ENCODE data around the gene KIF26B. TPM values are rescaled to one million over a fixed set of nuclear protein-coding genes. Genes with fewer than 3 reads are reported as not detected.

Gene KIF26B
- total RNA-seq, 1 experiment from 2014 or later, result 1.6 TPM

- H3K4me1 Mint-ChIP-seq (ENCODE audit: insufficient read depth, unreplicated experiment), result no peaks in the 10 kb centered on the region
- H3K9me3 Mint-ChIP-seq (ENCODE audit: unreplicated experiment), result no peaks in the 10 kb centered on the region
- no peak overlapping the region for H3K4me3 Mint-ChIP-seq (ENCODE audit: unreplicated experiment)
- no peak for TF ChIP-seq CTCF (IDR thresholded peaks at IDR 0.05; ENCODE audit: unreplicated experiment)
- ChIA-PET CTCF (interaction anchor here (0.6 to 0.9 kb wide), 4 partner anchors 22 to 1159 kb away, joined by 3 to 4 read pairs (median 3); no protein-coding TSS in a partner anchor), POLR2A (interaction anchor here (0.6 kb wide), 1 partner anchor 1165 kb away, joined by 4 read pairs; no protein-coding TSS in a partner anchor)
- H3K27me3 Mint-ChIP-seq (ENCODE audit: insufficient read depth, unreplicated experiment), result no peaks in the 10 kb centered on the region
- H3K27ac Mint-ChIP-seq (ENCODE audit: low read depth, unreplicated experiment), result no peak overlapping the region
- BruUV-seq (replicated peaks), result no TSS peak
- no peak for DNase-seq (ENCODE audit: unreplicated experiment)
- intact Hi-C loops (cut with micrococcal nuclease), result no loop called here
- no peaks in the 10 kb centered on the region for H3K36me3 Mint-ChIP-seq (ENCODE audit: insufficient read depth, unreplicated experiment)
Observed at GRCh38 chr1:245310571-245311531, 156.1 kb downstream of the KIF26B start.

- H3K27ac Mint-ChIP-seq (ENCODE audit: low read depth, unreplicated experiment), result no peak overlapping the region
- no peaks in the 10 kb centered on the region for H3K4me1 Mint-ChIP-seq (ENCODE audit: insufficient read depth, unreplicated experiment)
- no peaks in the 10 kb centered on the region for H3K9me3 Mint-ChIP-seq (ENCODE audit: unreplicated experiment)
- no peak for TF ChIP-seq CTCF (IDR thresholded peaks at IDR 0.05; ENCODE audit: unreplicated experiment)
- H3K36me3 Mint-ChIP-seq (ENCODE audit: insufficient read depth, unreplicated experiment), result no peaks in the 10 kb centered on the region
- peaks cover 2% of the 10 kb centered on the region for H3K27me3 Mint-ChIP-seq (ENCODE audit: insufficient read depth, unreplicated experiment)
- CTCF ChIA-PET, result interaction anchor here (0.5 to 1.0 kb wide), 7 partner anchors 10 to 1158 kb away, joined by 3 to 7 read pairs (median 3); no protein-coding TSS in a partner anchor
- POLR2A ChIA-PET, result interaction anchor here (0.6 kb wide), 1 partner anchor 74 kb away, joined by 3 read pairs; no protein-coding TSS in a partner anchor
- H3K4me3 Mint-ChIP-seq (ENCODE audit: unreplicated experiment), result no peak overlapping the region
- BruUV-seq (replicated peaks), result no TSS peak
- DNase-seq (ENCODE audit: unreplicated experiment), result no peak
- intact Hi-C loops (cut with micrococcal nuclease), result no loop called here
Observed at GRCh38 chr1:245311887-245312536, 157.2 kb downstream of the KIF26B start.

GRCh38 chr1:245313576-245313975, 158.8 kb downstream of the KIF26B start:
- Mint-ChIP-seq H3K9me3 (ENCODE audit: unreplicated experiment) (no peaks in the 10 kb centered on the region), H3K4me1 (ENCODE audit: insufficient read depth, unreplicated experiment) (no peaks in the 10 kb centered on the region), H3K27ac (ENCODE audit: low read depth, unreplicated experiment) (no peak overlapping the region), H3K4me3 (ENCODE audit: unreplicated experiment) (no peak overlapping the region), H3K27me3 (ENCODE audit: insufficient read depth, unreplicated experiment) (peaks cover 17% of the 10 kb centered on the region), H3K36me3 (ENCODE audit: insufficient read depth, unreplicated experiment) (no peaks in the 10 kb centered on the region)
- ChIA-PET CTCF (interaction anchor here (0.5 to 1.8 kb wide), 6 partner anchors 9 to 690 kb away, joined by 3 to 5 read pairs (median 4); no protein-coding TSS in a partner anchor), POLR2A (interaction anchor here (0.6 kb wide), 1 partner anchor 133 kb away, joined by 3 read pairs; no protein-coding TSS in a partner anchor)
- no peak for DNase-seq (ENCODE audit: unreplicated experiment)
- TF ChIP-seq CTCF (IDR thresholded peaks at IDR 0.05; ENCODE audit: unreplicated experiment), result no peak
- no TSS peak for BruUV-seq (replicated peaks)
- intact Hi-C loops (cut with micrococcal nuclease), result no loop called here

- Mint-ChIP-seq H3K4me1 (ENCODE audit: insufficient read depth, unreplicated experiment) (no peaks in the 10 kb centered on the region), H3K36me3 (ENCODE audit: insufficient read depth, unreplicated experiment) (no peaks in the 10 kb centered on the region), H3K27me3 (ENCODE audit: insufficient read depth, unreplicated experiment) (peaks cover 28% of the 10 kb centered on the region), H3K4me3 (ENCODE audit: unreplicated experiment) (no peak overlapping the region), H3K9me3 (ENCODE audit: unreplicated experiment) (no peaks in the 10 kb centered on the region), H3K27ac (ENCODE audit: low read depth, unreplicated experiment) (no peak overlapping the region)
- ChIA-PET POLR2A (interaction anchor here (0.6 kb wide), 1 partner anchor 624 kb away, joined by 4 read pairs; no protein-coding TSS in a partner anchor), CTCF (interaction anchor here (0.6 to 1.6 kb wide), 8 partner anchors 20 to 1142 kb away, joined by 3 to 5 read pairs (median 3); no protein-coding TSS in a partner anchor)
- intact Hi-C loops (cut with micrococcal nuclease), result no loop called here
- DNase-seq (ENCODE audit: unreplicated experiment), result no peak
- no peak for TF ChIP-seq CTCF (IDR thresholded peaks at IDR 0.05; ENCODE audit: unreplicated experiment)
- BruUV-seq (replicated peaks), result no TSS peak
Observed at GRCh38 chr1:245316784-245317183, 162.0 kb downstream of the KIF26B start.
